MG63 (cell line): ENCODE data around the gene IDH2. TPM values are rescaled to one million over a fixed set of nuclear protein-coding genes. Genes with fewer than 3 reads are reported as not detected.

Source experiments
- DNase-seq: peaks from one replicate; pipeline ENCODE4 v3.0.0-alpha.2; 2020
- H3K27me3 ChIP-seq: fragments of 250-450 bp; sonication (Bioruptor Pico); 2 replicates; pipeline ENCODE4 v1.5.1; 2020; ENCODE audit warnings: mild to moderate bottlenecking, moderate library complexity
- H3K36me3 ChIP-seq: fragments of 250-450 bp; sonication (Bioruptor Pico); 2 replicates; pipeline ENCODE4 v1.5.1; 2020; ENCODE audit warnings: mild to moderate bottlenecking, moderate library complexity
- H3K4me3 ChIP-seq: fragments of 250-450 bp; sonication (Bioruptor Pico); 2 replicates; pipeline ENCODE4 v1.5.1; 2020; ENCODE audit warnings: mild to moderate bottlenecking, moderate library complexity
- H3K9me3 ChIP-seq: fragments of 250-450 bp; sonication (Bioruptor Pico); 2 replicates; pipeline ENCODE4 v1.5.1; 2020; ENCODE audit warnings: mild to moderate bottlenecking, moderate library complexity
- total RNA-seq: library from RNA; depleted of rRNA; stranded (reverse); fragments of >200 nt; shearing (Covaris generic); gene quantifications from 2 replicates; pipeline ENCODE4 v1.2.3, GENCODE V29; 2014; ENCODE audit warnings: low replicate concordance

The IDH2 gene
- total RNA-seq, 1 experiment from 2014 or later, result 57.2 TPM

GRCh38 chr15:90044191-90044590 is 58.1 kb downstream of the IDH2 start:
- Histone ChIP-seq H3K4me3 (no peak overlapping the region), H3K9me3 (no peaks in the 10 kb centered on the region), H3K27me3 (no peaks in the 10 kb centered on the region), H3K36me3 (no peaks in the 10 kb centered on the region)
- DNase-seq, result no peak

- no peak for DNase-seq
- Histone ChIP-seq H3K36me3 (no peaks in the 10 kb centered on the region), H3K27me3 (no peaks in the 10 kb centered on the region), H3K4me3 (no peak overlapping the region), H3K9me3 (no peaks in the 10 kb centered on the region)
These were observed 58.7 kb downstream of the IDH2 start for GRCh38 chr15:90043530-90044010.

- Histone ChIP-seq H3K4me3 (no peak overlapping the region), H3K27me3 (no peaks in the 10 kb centered on the region), H3K9me3 (no peaks in the 10 kb centered on the region), H3K36me3 (no peaks in the 10 kb centered on the region)
- no peak for DNase-seq
These were observed 59.3 kb downstream of the IDH2 start for GRCh38 chr15:90042766-90043529.

GRCh38 chr15:90042356-90042755 is 59.9 kb downstream of the IDH2 start:
- no peak overlapping the region for H3K4me3 ChIP-seq
- no peaks in the 10 kb centered on the region for H3K9me3 ChIP-seq
- no peak for DNase-seq
- H3K36me3 ChIP-seq, result no peaks in the 10 kb centered on the region
- H3K27me3 ChIP-seq, result no peaks in the 10 kb centered on the region

- Histone ChIP-seq H3K9me3 (no peaks in the 10 kb centered on the region), H3K4me3 (no peak overlapping the region), H3K36me3 (no peaks in the 10 kb centered on the region; the same call in 1 of the 2 replicates), H3K27me3 (no peaks in the 10 kb centered on the region)
- DNase-seq, result no peak
These were observed 61.6 kb downstream of the IDH2 start for GRCh38 chr15:90040618-90041017.

- no peak overlapping the region for H3K4me3 ChIP-seq
- DNase-seq, result no peak
- no peaks in the 10 kb centered on the region for H3K9me3 ChIP-seq
- H3K36me3 ChIP-seq, result no peaks in the 10 kb centered on the region; the same call in 1 of the 2 replicates
- no peaks in the 10 kb centered on the region for H3K27me3 ChIP-seq
These were observed 62.3 kb downstream of the IDH2 start for GRCh38 chr15:90039996-90040395.

- Histone ChIP-seq H3K9me3 (no peaks in the 10 kb centered on the region), H3K27me3 (no peaks in the 10 kb centered on the region), H3K36me3 (no peaks in the 10 kb centered on the region; the same call in 1 of the 2 replicates), H3K4me3 (no peak overlapping the region)
- DNase-seq, result no peak
These were observed 63.6 kb downstream of the IDH2 start for GRCh38 chr15:90038632-90039095.

GRCh38 chr15:90037961-90038631 is 64.2 kb downstream of the IDH2 start:
- Histone ChIP-seq H3K4me3 (no peak overlapping the region), H3K36me3 (no peaks in the 10 kb centered on the region; the same call in 1 of the 2 replicates), H3K9me3 (no peaks in the 10 kb centered on the region), H3K27me3 (no peaks in the 10 kb centered on the region)
- DNase-seq, result no peak

- Histone ChIP-seq H3K27me3 (no peaks in the 10 kb centered on the region), H3K9me3 (no peaks in the 10 kb centered on the region), H3K4me3 (no peak overlapping the region), H3K36me3 (no peaks in the 10 kb centered on the region; the same call in 1 of the 2 replicates)
- DNase-seq, result no peak
These were observed 64.8 kb downstream of the IDH2 start for GRCh38 chr15:90037511-90037860.

GRCh38 chr15:90036806-90037510 is 65.3 kb downstream of the IDH2 start:
- DNase-seq, result no peak
- H3K27me3 ChIP-seq, result no peaks in the 10 kb centered on the region
- H3K9me3 ChIP-seq, result no peaks in the 10 kb centered on the region
- H3K36me3 ChIP-seq, result no peaks in the 10 kb centered on the region; the same call in 1 of the 2 replicates
- no peak overlapping the region for H3K4me3 ChIP-seq

- no peak for DNase-seq
- Histone ChIP-seq H3K36me3 (no peaks in the 10 kb centered on the region; the same call in 1 of the 2 replicates), H3K4me3 (no peak overlapping the region), H3K27me3 (no peaks in the 10 kb centered on the region), H3K9me3 (no peaks in the 10 kb centered on the region)
These were observed 65.9 kb downstream of the IDH2 start for GRCh38 chr15:90036343-90036742.

- DNase-seq, result no peak
- H3K36me3 ChIP-seq, result no peaks in the 10 kb centered on the region; the same call in 1 of the 2 replicates
- no peaks in the 10 kb centered on the region for H3K9me3 ChIP-seq
- no peaks in the 10 kb centered on the region for H3K27me3 ChIP-seq
- no peak overlapping the region for H3K4me3 ChIP-seq
These were observed 66.4 kb downstream of the IDH2 start for GRCh38 chr15:90035840-90036230.

- H3K36me3 ChIP-seq, result no peaks in the 10 kb centered on the region; the same call in 1 of the 2 replicates
- no peaks in the 10 kb centered on the region for H3K27me3 ChIP-seq
- H3K9me3 ChIP-seq, result no peaks in the 10 kb centered on the region
- no peak overlapping the region for H3K4me3 ChIP-seq
- DNase-seq, result no peak
These were observed 67.0 kb downstream of the IDH2 start for GRCh38 chr15:90035095-90035839.

- no peaks in the 10 kb centered on the region; the same call in none of the 2 replicates for H3K36me3 ChIP-seq
- H3K4me3 ChIP-seq, result no peak overlapping the region
- no peaks in the 10 kb centered on the region for H3K9me3 ChIP-seq
- DNase-seq, result no peak
- H3K27me3 ChIP-seq, result no peaks in the 10 kb centered on the region
These were observed 68.8 kb downstream of the IDH2 start for GRCh38 chr15:90033448-90033847.
